ENCODE data around the gene SCNN1B.
"Not testable (repeated sequence)": the region's sequence is repeated elsewhere in the genome, so short reads cannot be mapped to it uniquely, and the experiment has no call there.

SCNN1B gene, protein sequence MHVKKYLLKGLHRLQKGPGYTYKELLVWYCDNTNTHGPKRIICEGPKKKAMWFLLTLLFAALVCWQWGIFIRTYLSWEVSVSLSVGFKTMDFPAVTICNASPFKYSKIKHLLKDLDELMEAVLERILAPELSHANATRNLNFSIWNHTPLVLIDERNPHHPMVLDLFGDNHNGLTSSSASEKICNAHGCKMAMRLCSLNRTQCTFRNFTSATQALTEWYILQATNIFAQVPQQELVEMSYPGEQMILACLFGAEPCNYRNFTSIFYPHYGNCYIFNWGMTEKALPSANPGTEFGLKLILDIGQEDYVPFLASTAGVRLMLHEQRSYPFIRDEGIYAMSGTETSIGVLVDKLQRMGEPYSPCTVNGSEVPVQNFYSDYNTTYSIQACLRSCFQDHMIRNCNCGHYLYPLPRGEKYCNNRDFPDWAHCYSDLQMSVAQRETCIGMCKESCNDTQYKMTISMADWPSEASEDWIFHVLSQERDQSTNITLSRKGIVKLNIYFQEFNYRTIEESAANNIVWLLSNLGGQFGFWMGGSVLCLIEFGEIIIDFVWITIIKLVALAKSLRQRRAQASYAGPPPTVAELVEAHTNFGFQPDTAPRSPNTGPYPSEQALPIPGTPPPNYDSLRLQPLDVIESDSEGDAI

DNA sequence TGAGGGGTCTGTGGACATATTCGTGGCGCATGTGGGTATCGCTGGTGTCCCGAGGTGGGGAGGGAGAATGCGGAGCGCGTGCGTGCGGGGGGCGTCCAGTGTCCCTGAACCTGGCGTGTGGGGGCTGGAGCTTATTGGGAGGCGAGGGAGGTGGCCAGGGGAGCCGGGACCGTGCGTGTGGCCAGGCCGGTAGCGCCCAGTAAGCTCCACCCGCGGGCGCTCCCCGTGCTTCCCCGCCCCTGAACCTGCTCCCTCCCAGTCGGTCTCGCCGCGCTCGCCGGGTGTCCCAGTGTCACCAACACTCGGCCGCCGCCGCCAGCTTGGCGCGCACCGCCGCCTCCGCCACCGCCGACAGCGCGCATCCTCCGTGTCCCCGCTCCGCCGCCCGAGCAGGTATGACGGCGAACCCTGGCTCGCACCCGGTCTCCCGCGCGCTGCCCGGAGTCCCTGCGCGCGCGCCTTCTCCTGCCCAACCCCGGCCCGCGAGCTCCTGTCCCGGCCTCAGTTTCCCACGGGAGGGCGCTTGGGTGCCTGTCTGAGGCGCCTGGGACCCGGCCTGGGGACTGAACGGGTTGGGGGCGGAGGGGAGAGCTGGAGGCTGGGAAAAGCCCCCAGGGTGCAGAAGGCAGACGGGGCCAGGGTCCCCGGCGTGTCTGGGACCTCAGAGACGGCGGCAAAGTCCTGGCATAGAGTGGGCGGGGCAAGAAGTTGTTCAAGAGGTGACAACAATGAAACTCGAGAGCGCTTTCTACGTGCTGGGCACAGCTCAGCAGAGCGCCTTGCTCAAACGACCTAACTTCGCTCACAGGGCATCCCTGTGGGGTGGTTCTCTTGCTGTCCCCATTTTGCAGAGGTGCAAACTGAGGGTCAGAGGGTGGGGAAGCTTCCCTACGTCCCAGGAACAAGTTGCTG, at the start of gene SCNN1B:
SCNN1B (plus strand) TSS at position 258 of the 912 bp plus-strand sequence. CDS start 46,298 bp downstream, outside the sequence.
- peak in 2 of 56 donors; percentile 5 to 41 for DNase-seq

DNA sequence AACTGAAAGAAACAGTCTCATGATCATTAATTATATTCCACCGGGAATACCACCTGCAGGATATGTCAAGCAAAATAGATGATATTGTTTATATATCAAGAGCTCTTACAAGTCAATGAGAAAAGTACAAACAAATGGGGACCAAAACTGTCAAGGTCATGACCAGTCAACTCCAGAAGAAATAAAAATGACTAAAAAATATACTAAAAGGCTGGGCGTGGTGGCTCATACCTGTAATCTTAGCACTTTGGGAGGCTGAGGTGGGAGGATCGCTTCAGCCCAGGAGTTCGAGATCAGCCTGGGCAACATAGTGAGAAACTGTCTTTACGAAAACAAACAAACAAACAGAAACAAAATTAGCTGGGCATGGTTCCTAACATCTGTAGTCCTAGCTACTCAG, 49.8 kb upstream of the SCNN1B start:
- DNase-seq = no peak

- DNase-seq = not testable (repeated sequence)
Observed at GRCh38 chr16:23253650-23254049, 48.5 kb upstream of the SCNN1B start.

DNA sequence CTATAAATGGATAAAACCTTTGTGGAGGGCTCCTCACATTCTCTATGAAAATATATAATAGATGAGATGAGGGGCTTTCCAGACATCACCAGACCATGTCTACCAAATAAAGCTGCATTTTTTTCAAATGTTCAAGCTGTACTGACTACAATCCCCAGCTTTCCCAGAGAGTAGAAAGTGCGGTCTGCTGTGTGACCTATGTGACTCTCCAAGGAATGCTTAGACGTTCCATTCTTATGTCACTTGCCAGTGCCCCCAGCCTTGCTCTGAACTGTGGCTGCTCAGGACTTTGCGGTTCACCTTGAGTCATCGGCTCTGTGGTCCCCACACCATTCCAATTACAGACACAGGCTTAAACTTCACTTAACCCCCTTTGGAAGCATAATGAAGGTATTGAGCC, 47.8 kb upstream of the SCNN1B start:
- no peak for DNase-seq

- DNase-seq = no peak
Observed at GRCh38 chr16:23255000-23255399, 47.1 kb upstream of the SCNN1B start.

GRCh38 chr16:23256440-23256839, 45.7 kb upstream of the SCNN1B start:
- no peak for DNase-seq

DNA sequence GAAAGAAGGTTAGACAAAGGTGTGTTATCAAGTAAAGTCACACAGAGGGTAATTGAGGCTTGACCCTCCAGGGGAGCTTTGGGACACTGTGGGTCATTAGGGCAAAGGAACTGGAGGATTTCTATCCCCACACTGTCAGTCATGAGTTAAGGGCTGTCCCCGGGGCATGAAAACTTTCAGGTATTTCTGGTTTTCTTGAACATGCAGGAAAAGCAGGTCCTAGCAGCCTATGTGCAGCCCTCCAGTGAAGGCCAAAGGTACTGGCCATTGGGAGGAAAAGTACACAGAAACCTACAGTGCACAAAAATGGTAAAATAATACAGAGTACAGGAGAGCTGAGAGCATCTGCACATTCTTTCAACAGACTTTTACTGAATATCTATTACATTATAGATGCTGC, 44.4 kb upstream of the SCNN1B start:
- no peak for DNase-seq

DNA sequence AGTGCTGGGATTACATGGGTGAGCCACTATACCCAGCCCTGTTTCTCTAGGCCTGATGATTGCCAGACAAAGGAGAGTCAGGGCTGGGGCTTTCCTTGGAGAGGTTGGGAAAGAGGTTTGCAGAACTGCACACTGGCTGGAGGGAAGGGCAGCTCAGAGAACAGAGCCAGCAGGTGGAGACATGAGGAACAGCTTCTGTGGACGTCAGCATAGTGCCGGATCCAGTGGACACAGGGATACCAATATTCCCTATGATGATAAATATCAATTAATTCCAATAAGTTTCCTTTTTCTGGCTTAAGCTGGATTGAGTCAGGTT, 43.2 kb upstream of the SCNN1B start:
- DNase-seq = no peak

DNA sequence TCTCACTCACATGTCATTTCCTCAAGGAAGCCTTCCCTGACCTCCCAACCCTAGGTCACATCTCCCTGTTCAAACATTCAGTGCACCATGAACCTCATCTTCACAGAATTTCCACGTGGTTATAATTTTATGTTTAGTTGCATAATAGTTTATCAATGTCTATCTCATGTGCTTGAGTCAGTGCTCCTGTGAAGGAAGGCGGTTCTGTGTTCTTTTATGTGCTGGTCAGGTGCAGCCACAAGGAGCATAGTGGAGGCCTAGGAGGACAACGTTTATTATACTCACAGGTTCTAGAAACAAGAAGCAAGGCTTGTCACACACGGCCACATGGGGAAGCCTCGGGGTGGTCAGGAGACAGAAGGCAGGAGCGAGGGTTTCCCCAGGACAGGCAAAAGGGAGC, 34.5 kb upstream of the SCNN1B start:
- DNase-seq = no peak

- DNase-seq = no peak
Observed at GRCh38 chr16:23268561-23268960, 33.5 kb upstream of the SCNN1B start.

DNA sequence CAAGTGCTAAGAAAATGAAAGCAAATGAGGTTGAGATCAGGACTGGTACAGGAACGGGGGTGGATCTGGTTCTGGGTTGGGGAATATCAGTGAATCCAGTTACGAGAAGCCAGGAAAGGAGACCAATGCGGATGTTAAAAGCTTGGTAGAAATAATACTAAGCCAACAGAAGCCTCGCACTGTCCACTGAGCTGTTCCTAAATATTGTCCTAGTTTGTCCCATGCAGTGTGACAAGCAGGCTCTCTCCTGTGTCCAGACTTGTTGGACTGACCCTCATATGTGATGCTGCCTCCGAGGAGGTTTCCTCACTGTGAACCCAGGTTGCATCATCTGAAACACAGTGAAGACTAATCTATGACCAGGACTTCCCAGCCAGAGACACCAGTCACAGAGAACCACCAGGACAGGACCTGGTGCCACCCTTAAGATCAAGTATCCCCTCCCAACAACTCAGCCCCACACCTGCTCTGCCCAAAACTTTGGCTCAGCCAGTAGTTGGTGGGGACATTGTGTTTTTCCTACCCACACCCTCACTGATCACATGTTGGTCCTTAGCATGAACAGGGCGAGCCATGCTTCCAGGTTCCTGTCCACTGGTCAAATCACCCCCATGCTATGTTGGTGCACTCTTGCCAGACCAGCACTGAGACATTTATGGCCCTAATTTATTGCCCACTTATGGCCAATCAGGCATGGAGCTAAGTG, 32.7 kb upstream of the SCNN1B start:
- DNase-seq = no peak

DNA sequence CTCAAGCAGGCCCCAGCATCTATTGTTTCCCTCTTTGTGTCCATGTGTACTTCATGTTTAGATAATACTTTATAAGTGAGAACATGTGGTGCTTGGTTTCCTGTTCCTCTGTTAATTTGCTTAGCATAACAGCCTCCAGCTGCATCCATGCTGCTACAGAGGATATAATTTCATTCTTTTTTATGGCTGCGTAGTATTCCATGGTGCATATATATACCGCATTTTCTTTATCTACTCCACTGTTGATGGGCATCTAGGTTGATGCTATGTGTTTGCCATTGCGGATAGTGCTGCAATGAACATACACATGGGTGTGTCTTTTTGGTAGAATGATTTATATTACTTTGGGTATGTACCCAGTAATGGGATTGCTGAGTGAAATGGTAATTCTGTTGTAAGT, 31.4 kb upstream of the SCNN1B start:
- no peak for DNase-seq

- DNase-seq = no peak
Observed at GRCh38 chr16:23274968-23275367, 27.1 kb upstream of the SCNN1B start.

DNA sequence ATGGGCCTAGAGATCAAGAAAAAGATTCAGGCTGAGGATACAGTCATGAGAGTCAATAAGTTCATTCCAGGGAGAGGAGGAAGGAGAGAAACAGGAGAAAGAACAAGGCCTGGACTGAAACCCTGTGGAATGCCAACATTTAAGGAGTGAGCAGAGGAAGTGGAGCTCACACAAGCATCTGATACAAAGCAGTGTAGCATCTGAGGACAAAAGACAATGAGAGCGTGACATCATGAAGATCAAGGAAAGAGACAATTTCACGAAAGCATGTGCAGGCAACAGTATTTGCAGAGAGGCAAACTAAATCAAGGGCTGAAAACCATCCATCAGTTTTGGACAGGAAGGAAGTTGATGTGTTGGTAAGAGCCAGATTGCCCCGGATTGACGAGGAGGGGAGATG, 25.3 kb upstream of the SCNN1B start:
- no peak for DNase-seq

DNA sequence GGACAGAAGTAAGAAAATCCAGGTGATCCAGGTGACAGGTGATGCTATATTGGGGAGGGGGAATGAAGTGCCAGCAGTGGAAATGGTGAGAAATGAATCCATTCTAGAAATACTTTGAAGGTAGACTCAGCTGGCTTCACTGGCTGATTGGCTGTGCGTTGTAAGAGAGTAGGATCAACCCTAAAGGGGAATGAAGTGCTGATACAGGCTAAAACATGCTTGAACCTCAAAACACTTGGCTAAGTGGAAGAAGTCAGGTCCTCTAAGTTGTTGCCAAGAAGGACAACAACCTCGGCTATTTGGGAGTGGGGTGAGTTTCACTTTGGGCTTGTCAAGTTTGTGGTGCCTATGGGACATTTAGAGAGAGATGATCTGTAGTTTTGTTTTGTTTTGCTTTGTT, 24.1 kb upstream of the SCNN1B start:
- no peak for DNase-seq

- DNase-seq = peak in 45 of 56 donors; percentile 2 to 60 (median 33)
Observed at GRCh38 chr16:23279721-23280153, 22.4 kb upstream of the SCNN1B start.

GRCh38 chr16:23280483-23280967, 21.6 kb upstream of the SCNN1B start:
- DNase-seq = no peak

- DNase-seq = peak in 1 of 56 donors; percentile 1
Observed at GRCh38 chr16:23282568-23282967, 19.5 kb upstream of the SCNN1B start.

DNA sequence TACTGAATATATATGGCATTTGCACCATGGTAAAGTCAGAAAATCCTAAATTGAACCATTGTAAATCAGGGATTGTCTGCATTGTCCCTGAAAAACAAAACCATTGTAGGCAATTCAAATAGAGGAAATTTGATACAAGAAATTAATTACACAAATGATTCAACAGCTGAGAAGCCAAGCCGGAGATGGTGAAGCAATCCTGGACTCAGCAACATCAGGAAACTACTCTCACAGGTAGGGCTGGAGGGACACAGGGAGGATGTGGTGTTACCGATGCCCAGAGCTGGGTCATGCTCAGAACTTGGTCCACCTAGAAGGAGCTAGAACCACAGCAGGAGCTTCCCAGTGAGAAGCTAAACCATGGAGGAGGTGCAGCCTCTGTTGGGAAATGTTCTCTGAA, 18.5 kb upstream of the SCNN1B start:
- DNase-seq = no peak

DNA sequence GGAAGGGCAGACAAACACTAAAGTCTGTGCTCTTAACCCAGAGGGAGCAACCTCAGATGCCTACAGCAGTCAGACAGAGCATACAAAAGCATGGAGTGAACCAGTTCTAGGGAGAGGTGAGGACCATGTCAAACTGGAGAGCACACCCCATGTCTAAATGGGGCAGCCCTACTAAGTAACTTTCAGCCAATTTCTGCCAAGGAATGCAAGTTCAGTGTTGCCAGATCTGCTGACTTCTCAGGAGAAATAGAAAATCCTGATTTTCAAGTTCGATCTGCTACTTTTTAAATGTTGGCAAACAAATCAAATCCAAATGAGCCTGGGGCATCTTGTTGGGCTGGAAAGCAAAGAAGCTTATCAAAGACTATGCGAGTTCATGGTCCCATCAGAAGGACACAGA, 17.5 kb upstream of the SCNN1B start:
- DNase-seq = no peak

GRCh38 chr16:23286131-23286532, 16.0 kb upstream of the SCNN1B start:
- DNase-seq = no peak

Measured in nucleus accumbens (tissue), 56 donors.